Stomach (tissue), 4 donors: ENCODE data around the gene KLF9.

Experiments used
- CTCF ChIP-seq, 7 experiments: fragments of 450-650 bp in 4 of 7; fragments of 200-600 bp in 3 of 7; sonication (generic) in 3 of 7; IDR thresholded peaks; one replicate each; pipeline ENCODE4 v1.5.1; 2016 to 2019; ENCODE audit warnings: antibody characterized with exemption in 7 of 7, control low read depth in 2 of 7, mild to moderate bottlenecking in 1 of 7
- EP300 ChIP-seq: sonication (generic); formaldehyde crosslinking; IDR thresholded peaks from one replicate; pipeline ENCODE4 v1.6.1; 2017; ENCODE audit warnings: antibody characterized with exemption
- POLR2A ChIP-seq, 4 donors: fragments of 450-650 bp; IDR thresholded peaks; one replicate each; pipeline ENCODE4 v1.6.1; 2016; ENCODE audit warnings: antibody characterized with exemption in 4 of 4, control low read depth in 2 of 4, mild to moderate bottlenecking in 1 of 4, moderate library complexity in 1 of 4

GRCh38 chr9:70403166-70403565 is 11.3 kb downstream of the KLF9 start:
- no peak for TF ChIP-seq CTCF (IDR thresholded peaks at IDR 0.05)
- no peak for TF ChIP-seq POLR2A (IDR thresholded peaks at IDR 0.05)
- TF ChIP-seq EP300 = no peak
